22Rv1 (cell line): ENCODE results near the gene RUNX3.

ENCODE experiments used
- CTCF ChIP-seq: fragments of 450-650 bp; IDR thresholded peaks from 2 replicates; pipeline ENCODE4 v1.5.1; 2017; ENCODE audit warnings: mild to moderate bottlenecking
- ZFX ChIP-seq: fragments of 450-650 bp; IDR thresholded peaks from 2 replicates; pipeline ENCODE4 v1.6.1; 2017; ENCODE audit warnings: antibody characterized with exemption, borderline replicate concordance

- TF ChIP-seq CTCF (no peak), ZFX (no peak)
These were observed 22.4 kb upstream of the RUNX3 start for GRCh38 chr1:24952413-24952841.
